GM19324 (cell line): ENCODE measurements around the gene PRDM5.

Source experiments
- ATAC-seq: cut with Tn5 transposase; IDR thresholded peaks from one replicate; pipeline ENCODE4 v1.9.1; 2021; ENCODE audit warnings: mild to moderate bottlenecking, moderate library complexity; ENCODE audit not compliant: unreplicated experiment, low FRiP score

The PRDM5 gene

GRCh38 chr4:120718979-120719566 is 203.5 kb downstream of the PRDM5 start:
- ATAC-seq, result peak; percentile 66

DNA sequence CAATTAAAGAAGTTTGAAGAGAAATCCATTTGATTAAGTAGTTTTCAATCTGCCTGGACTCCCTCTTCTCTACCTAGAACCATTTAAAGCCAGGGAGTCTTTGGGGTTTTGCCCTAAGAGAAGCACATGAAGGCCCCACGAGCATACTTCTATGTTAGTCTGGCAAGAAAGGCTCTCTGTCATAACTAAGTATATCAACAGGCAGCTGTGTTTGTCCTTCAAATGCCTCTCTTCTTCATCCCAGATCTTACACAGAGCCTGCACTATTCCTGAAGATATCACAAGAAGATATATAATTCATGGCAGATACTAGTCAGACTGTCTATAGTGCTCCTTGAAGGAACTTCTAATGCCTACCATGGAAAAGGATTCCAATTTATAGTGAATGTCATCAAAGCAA is 206.2 kb downstream of the PRDM5 start:
- ATAC-seq, result no peak

DNA sequence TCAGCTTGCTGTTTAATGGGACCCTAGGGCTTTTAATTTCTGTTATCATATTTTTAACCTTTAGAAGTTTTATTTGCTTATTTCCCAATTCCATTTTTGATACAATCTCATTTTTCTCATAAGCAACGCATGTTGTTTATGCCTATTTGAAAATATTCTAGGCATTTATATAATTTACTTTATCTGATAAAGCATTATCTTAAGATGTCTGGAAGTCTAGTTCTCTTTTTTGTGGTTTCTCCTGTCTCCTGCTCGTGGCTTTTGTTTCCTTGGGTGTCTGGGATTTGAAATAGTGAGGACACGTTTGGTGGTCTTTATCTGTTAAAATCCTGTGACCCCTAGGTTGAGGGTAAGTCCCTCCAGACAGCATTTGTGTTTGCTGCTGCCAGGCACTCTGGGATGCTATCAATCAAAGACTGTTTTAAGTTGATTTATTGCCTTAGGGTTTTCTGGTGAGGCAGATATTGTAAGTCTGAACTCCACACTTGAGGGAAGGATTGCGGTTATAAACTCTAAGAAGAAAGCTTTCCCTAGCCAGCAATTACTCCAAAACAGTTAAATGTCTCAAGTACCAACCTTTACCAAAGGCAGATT is 208.0 kb downstream of the PRDM5 start:
- no peak for ATAC-seq

DNA sequence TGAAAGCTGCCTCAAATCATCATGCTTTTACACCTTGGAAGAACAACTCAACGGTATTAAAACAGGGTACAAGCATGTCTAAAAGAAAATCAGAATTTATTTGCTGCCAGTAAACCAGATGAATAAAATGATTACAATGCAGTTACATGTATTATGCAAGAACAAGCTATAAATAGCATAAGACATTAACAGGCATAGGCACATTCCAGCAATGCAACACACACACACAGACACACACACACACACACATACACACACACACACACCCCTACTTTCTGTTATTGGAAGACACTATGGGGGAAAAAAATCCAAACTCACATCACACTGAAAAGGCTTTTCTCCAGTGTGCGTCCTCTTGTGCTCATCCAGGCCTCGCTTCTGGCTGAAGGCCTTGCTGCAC is 212.5 kb downstream of the PRDM5 start:
- ATAC-seq, result no peak

DNA sequence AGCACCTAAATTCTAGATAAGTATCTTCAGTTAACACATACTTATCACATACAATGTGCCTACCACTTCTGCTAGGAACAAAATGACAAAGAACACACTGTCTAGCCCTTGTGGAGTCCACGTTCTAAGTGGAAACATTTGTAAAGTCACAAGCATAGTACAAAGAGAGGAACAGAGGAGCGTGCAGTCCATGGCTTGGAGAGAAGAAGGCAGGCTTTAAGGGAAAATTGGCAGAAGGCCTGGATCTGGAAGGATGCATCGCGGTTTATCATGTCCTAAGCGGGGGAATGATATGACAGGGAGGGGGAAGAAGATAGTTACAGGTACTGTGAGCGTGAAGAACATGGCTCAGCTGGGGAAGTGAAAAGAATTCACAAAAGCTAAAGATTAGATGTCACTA is 218.0 kb downstream of the PRDM5 start:
- no peak for ATAC-seq

GRCh38 chr4:120703908-120704307 is 218.6 kb downstream of the PRDM5 start:
- ATAC-seq, result no peak

- no peak for ATAC-seq
Observed at GRCh38 chr4:120699354-120699753, 223.2 kb downstream of the PRDM5 start.

DNA sequence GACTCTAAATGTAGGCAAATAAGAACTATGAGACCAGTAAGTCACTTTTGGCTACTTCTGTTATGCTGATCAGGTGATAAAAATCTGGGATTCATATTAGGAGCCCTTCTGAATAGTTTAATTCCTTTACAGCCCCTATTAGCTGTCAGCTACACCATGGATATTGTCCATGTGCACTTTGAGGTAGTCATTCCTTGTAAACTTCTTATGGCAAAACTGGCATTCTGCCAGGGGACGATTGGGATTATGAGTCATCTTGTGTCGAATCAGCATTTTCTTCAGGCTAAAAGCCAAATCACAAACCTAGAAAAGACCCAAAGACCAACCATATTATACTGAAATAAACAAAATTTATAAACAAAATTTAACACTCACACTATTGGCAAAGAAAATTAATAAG is 227.6 kb downstream of the PRDM5 start:
- no peak for ATAC-seq

DNA sequence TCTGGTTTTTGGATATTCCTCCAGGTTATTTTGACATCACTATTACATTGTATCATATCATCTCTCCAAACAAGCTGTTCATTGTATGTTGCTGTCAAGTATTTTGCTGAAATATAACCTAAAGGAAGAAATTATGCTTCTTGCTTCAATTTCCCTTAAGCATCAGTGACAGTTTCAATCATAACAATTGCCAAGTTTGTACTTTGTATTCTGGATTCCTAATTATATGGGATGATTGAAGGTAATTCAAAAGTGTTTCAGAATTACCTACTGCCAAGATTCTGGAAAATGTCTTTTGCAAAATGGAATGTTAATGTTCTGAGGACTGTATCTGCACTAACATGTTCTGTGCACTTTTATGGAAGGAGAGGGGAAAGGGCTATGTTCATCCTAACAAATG is 228.7 kb downstream of the PRDM5 start:
- no peak for ATAC-seq

GRCh38 chr4:120692964-120693363 is 229.6 kb downstream of the PRDM5 start:
- no peak for ATAC-seq

- ATAC-seq, result no peak
Observed at GRCh38 chr4:120691536-120691935, 231.0 kb downstream of the PRDM5 start.

- ATAC-seq, result no peak
Observed at GRCh38 chr4:120691106-120691505, 231.4 kb downstream of the PRDM5 start.

GRCh38 chr4:120688791-120689190 is 233.7 kb downstream of the PRDM5 start:
- no peak for ATAC-seq

DNA sequence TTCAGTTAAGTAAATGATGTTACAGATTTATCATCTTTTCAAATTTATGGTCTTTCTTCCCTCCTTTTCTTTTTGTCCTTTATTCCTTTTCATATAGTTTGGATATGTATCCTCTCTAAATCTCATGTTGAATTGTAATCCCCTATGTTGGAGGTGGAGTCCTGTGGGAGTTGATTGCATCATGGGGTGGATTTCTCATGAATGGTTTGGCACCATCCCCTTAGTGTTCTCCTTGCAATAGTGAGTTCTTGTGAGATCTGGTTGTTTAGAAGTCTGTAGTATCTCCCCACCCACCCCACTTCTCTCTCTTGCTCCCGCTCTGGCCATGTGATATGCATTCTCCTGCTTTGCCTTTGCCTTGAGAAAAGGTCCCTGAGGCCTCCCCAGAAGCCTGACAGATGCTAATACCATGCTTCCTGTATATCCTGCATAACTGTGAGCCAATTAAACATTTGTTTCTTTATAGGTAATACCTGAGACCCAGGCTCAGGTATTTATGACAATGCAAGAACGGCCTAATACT is 236.7 kb downstream of the PRDM5 start:
- ATAC-seq, result no peak

GRCh38 chr4:120683897-120684540 is 238.5 kb downstream of the PRDM5 start:
- no peak for ATAC-seq

DNA sequence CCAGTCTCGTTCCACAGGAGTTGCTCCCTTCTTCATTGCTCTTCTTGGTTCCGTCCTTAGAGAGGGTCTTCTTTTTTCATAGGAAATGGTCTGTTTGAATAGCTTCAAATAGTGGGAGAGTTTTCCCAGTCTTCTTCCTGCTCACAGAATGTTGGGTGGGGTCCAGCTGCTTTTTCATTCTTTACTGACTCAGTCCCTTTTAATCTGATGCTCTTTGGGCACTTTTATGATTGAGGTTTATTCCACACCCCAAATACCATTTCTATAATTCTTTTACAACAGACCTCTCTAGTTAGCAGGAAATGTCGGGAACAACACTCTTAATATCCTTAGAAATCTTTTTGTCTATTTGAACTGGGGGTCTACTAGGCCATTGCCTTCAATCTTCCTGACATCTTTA is 239.5 kb downstream of the PRDM5 start:
- ATAC-seq, result no peak

GRCh38 chr4:120680647-120681228 is 241.8 kb downstream of the PRDM5 start:
- ATAC-seq, result no peak

DNA sequence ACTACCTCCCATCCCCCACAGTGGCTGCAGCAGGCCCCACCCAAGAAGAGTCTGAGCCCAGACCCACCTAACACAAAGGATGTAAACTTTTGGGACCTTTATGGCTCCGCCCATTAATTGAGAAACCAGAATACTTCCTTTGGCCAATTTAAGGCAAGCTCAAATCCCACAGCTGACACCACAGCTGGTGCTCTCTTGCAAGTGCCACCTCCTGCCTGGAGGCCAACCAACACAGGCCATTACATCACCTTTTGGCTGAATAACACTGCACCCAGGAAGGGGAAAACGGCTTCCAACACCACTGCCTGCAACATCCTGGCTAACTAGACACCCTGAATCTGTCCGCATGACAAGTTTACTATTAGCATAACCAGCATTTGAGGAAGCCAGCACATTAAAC is 248.8 kb downstream of the PRDM5 start:
- no peak for ATAC-seq

- no peak for ATAC-seq
Observed at GRCh38 chr4:120672558-120673147, 249.9 kb downstream of the PRDM5 start.

DNA sequence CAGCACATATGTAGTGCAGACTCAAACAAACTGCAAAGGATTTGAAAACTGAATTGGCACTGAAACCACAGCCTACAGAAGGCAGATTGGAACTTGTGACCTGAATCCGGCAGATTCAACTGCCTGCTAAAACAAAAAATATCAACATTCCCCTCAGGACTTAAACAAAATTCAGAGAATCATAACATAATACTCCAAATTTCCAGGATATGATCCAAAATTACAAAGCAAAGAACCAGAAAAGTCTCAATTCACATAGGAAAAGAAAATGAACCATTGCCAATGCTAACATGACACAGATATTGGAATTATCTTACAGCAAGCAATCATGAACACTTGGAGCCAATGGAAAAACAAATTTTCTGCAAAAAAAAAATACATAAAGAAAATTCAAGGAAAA is 250.4 kb downstream of the PRDM5 start:
- no peak for ATAC-seq

GRCh38 chr4:120671538-120671937 is 251.0 kb downstream of the PRDM5 start:
- ATAC-seq, result no peak
